OCI-LY3 (cell line): Measurements from ENCODE around the gene MYO15B.

Experiments
- H2AFZ ChIP-seq: fragments of 200-600, 300-600 bp; shearing (Covaris generic); 2 replicates; pipeline ENCODE4 v1.6.0; 2014; ENCODE audit warnings: antibody characterized with exemption, low read depth, low read length
- H3K27ac ChIP-seq: fragments of 200-600, 300-600 bp; sonication (generic); 2 replicates; pipeline ENCODE4 v1.5.1; 2014; ENCODE audit warnings: mild to moderate bottlenecking, low read length, moderate library complexity, mixed read lengths
- H3K27me3 ChIP-seq: fragments of 200-600, 300-600 bp; sonication (generic); 2 replicates; pipeline ENCODE4 v1.6.1; 2014; ENCODE audit warnings: low read depth, low read length, mixed read lengths
- H3K36me3 ChIP-seq: fragments of 200-600, 300-600 bp; sonication (generic); replicated peaks from 2 replicates; pipeline ENCODE3; 2014; ENCODE audit warnings: low read depth, low read length, mixed read lengths
- H3K4me1 ChIP-seq: fragments of 300-600, 200-600 bp; sonication (generic); 2 replicates; pipeline ENCODE4 v1.6.1; 2014; ENCODE audit warnings: low read length, mixed read lengths
- H3K4me2 ChIP-seq: fragments of 200-600, 300-600 bp; sonication (generic); 2 replicates; pipeline ENCODE4 v1.6.1; 2014; ENCODE audit warnings: low read length, mixed read lengths
- H3K4me3 ChIP-seq: fragments of 300-600, 200-600 bp; sonication (generic); 2 replicates; pipeline ENCODE4 v1.5.1; 2014; ENCODE audit warnings: antibody characterized with exemption, mild to moderate bottlenecking, low read length, moderate library complexity
- H3K79me2 ChIP-seq: fragments of 300-600, 200-600 bp; shearing (Covaris generic); 2 replicates; pipeline ENCODE4 v1.6.1; 2014; ENCODE audit warnings: mild to moderate bottlenecking, low read length, mixed read lengths
- H3K9ac ChIP-seq: fragments of 300-600, 200-600 bp; shearing (Covaris generic); 2 replicates; pipeline ENCODE4 v1.6.0; 2014; ENCODE audit warnings: mild to moderate bottlenecking, low read length, moderate library complexity
- H3K9me3 ChIP-seq: fragments of 200-600, 300-600 bp; shearing (Covaris generic); 2 replicates; pipeline ENCODE4 v1.6.1; 2014; ENCODE audit warnings: low read length, mixed read lengths; ENCODE audit not compliant: insufficient read depth
- H4K20me1 ChIP-seq: fragments of 200-600, 300-600 bp; sonication (generic); 2 replicates; pipeline ENCODE4 v1.6.1; 2016; ENCODE audit warnings: low read length, mixed read lengths; ENCODE audit not compliant: insufficient read depth
- CTCF ChIP-seq: fragments of 200-600, 300-600 bp; sonication (generic); IDR thresholded peaks from 2 replicates; pipeline ENCODE4 v1.5.1; 2014; ENCODE audit warnings: antibody characterized with exemption, low read length, low read depth
- EZH2phosphoT487 ChIP-seq: fragments of 200-600 bp; shearing (Covaris generic); IDR thresholded peaks from 2 replicates; pipeline ENCODE4 v1.6.1; 2018; ENCODE audit warnings: antibody characterized with exemption, mixed run types, low read depth

The MYO15B gene

DNA sequence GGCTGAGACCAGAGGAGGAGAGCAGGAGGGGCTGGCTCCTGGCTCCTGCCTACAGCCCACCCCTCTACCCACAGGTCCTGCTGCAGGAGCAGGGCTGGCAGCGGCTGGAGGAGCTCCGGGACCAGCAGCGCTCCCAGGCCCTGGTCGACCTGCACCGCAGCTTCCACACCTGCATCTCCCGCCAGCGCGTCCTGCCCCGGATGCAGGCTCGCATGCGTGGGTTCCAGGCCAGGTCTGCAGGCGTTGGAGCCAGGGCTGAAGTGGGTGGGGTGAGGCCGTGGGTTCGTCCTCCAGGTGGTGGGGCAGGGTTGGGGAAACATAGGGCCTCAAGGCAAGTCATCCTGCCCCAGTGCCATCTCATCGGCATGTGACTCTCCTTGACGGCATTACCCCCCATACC lies 18.2 kb downstream of the MYO15B start:
- Histone ChIP-seq H3K79me2 (no peaks in the 10 kb centered on the region), H3K36me3 (no peaks in the 10 kb centered on the region), H3K9ac (no peak overlapping the region), H3K9me3 (no peaks in the 10 kb centered on the region), H3K27ac (no peak overlapping the region), H3K27me3 (no peaks in the 10 kb centered on the region; the same call in none of the 2 replicates), H4K20me1 (no peaks in the 10 kb centered on the region), H2AFZ (no peak overlapping the region), H3K4me3 (no peak overlapping the region), H3K4me2 (no peak overlapping the region), H3K4me1 (peaks cover 12% of the 10 kb centered on the region)
- TF ChIP-seq EZH2phosphoT487: no peak
- no peak for TF ChIP-seq CTCF

GRCh38 chr17:75607086-75607485 lies 19.5 kb downstream of the MYO15B start:
- no peak for TF ChIP-seq EZH2phosphoT487
- TF ChIP-seq CTCF: no peak
- Histone ChIP-seq H3K27ac (no peak overlapping the region), H3K27me3 (no peaks in the 10 kb centered on the region; the same call in none of the 2 replicates), H3K9ac (no peak overlapping the region), H3K4me1 (peaks cover 11% of the 10 kb centered on the region), H4K20me1 (no peaks in the 10 kb centered on the region), H3K4me3 (no peak overlapping the region), H2AFZ (no peak overlapping the region), H3K4me2 (no peak overlapping the region), H3K79me2 (no peaks in the 10 kb centered on the region), H3K36me3 (no peaks in the 10 kb centered on the region), H3K9me3 (no peaks in the 10 kb centered on the region)

DNA sequence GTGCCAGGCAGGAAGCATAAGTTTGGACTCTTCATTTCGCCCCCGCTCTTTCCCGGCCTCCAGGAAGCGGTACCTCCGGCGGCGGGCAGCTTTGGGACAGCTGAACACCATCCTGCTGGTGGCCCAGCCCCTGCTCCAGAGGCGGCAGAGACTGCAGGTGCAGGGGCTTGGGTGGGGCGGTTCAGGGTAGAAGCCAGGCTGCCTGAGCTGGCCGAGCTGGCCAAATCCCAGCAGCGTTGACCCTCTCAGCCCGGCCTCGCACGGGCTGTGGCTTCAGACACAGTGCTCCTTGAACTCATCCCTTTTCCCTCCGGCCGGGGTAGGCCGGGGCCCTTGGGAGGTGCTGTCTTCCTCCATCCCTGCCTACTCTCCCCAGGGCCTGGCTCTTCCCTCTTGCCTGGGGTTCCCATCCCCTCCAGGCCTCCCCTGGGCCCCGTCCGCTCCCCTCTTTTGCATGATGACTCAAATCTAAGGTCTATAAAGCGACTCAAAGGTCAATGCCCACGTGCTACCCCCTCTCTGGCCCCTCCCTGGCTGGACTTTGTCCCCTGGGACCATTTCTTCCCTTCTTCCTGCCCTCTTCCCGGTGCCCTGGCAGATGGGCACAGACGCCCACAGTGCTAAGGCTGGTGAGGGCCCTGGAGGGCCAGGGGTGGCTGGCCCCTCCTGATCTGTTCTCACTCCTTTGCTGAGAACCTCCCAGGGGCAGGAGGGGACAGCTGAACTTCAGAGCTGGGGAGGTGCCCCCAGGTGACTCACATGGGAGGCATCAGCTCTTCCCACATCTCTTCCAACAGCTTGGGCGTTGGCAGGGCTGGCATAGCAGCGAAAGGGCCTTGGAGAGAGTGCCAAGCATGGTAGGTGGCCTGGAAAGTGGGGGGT lies 22.7 kb downstream of the MYO15B start:
- Histone ChIP-seq H2AFZ (no peak overlapping the region), H3K27me3 (no peaks in the 10 kb centered on the region), H4K20me1 (no peaks in the 10 kb centered on the region), H3K4me1 (peaks cover 11% of the 10 kb centered on the region), H3K4me3 (no peak overlapping the region), H3K36me3 (no peaks in the 10 kb centered on the region), H3K79me2 (no peaks in the 10 kb centered on the region), H3K9me3 (no peaks in the 10 kb centered on the region), H3K27ac (no peak overlapping the region), H3K9ac (no peak overlapping the region), H3K4me2 (peak overlapping the region; percentile 18)
- TF ChIP-seq EZH2phosphoT487 (no peak), CTCF (no peak)

DNA sequence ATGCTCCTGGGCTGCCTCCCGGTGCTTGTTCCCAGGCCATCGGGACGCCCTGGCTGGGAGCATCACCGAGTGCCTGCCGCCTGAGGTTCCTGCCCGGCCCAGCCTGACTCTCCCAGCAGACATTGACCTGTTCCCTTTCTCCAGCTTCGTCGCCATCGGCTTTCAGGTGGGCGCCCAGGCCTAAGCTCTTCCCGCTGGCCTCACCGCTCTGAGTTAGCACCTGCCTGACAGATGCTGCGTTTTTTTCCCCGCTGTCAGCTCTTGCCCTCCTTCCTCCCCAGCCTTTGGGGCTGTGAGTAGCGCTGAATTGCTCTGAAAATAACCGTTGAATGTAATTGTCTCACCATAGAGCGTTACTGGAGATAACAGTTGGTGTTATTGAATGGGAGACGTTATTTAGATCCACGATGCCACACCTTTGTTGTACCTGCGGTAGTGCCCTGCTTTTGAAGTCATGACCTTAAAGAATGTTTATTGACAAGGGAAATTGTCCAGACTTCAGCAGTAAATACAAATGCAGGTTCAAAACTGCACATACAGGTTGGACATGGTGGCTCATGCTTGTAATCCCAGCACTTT lies 24.3 kb downstream of the MYO15B start:
- Histone ChIP-seq H3K27ac (no peak overlapping the region), H4K20me1 (no peaks in the 10 kb centered on the region), H3K79me2 (no peaks in the 10 kb centered on the region), H3K9me3 (no peaks in the 10 kb centered on the region), H3K9ac (no peak overlapping the region), H3K27me3 (no peaks in the 10 kb centered on the region), H2AFZ (no peak overlapping the region), H3K4me1 (peaks cover 11% of the 10 kb centered on the region), H3K4me2 (no peak overlapping the region), H3K36me3 (no peaks in the 10 kb centered on the region), H3K4me3 (no peak overlapping the region)
- TF ChIP-seq CTCF: no peak
- no peak for TF ChIP-seq EZH2phosphoT487
